Liver (tissue), 9 donors: Measurements from ENCODE around the gene IWS1. TPM values are rescaled to one million over a fixed set of nuclear protein-coding genes. Genes with fewer than 3 reads are reported as not detected.

Experiments
- DNase-seq: peaks from one replicate; pipeline ENCODE4 v3.0.0-alpha.2; 2017; ENCODE audit warnings: low spot score
- H3K27ac ChIP-seq, 2 donors: one replicate each; pipeline ENCODE4 v1.7.0; 2013; ENCODE audit warnings: inconsistent platforms in 2 of 2, low read length in 2 of 2, control low read depth in 1 of 2, low read depth in 1 of 2, mild to moderate bottlenecking in 1 of 2
- H3K27me3 ChIP-seq, 4 donors: one replicate each; pipeline versions ENCODE4 v1.6.1 to v1.7.0; 2013; ENCODE audit warnings: low read length in 3 of 4, inconsistent platforms in 1 of 4, mild to moderate bottlenecking in 1 of 4, moderate library complexity in 1 of 4; ENCODE audit not compliant: control insufficient read depth in 4 of 4, insufficient read depth in 4 of 4
- H3K36me3 ChIP-seq, 4 donors: one replicate each; pipeline versions ENCODE4 v1.6.1 to v1.7.0; 2013; ENCODE audit warnings: low read length in 3 of 4, mild to moderate bottlenecking in 3 of 4, low read depth in 1 of 4, moderate library complexity in 1 of 4; ENCODE audit not compliant: control insufficient read depth in 4 of 4, insufficient read depth in 3 of 4
- H3K4me1 ChIP-seq, 4 donors: one replicate each; pipeline versions ENCODE4 v1.6.1 to v1.7.0; 2013; ENCODE audit warnings: low read length in 3 of 4, mild to moderate bottlenecking in 3 of 4, moderate library complexity in 1 of 4; ENCODE audit not compliant: control insufficient read depth in 4 of 4, insufficient read depth in 4 of 4
- H3K4me3 ChIP-seq, 3 donors: one replicate each; pipeline versions ENCODE4 v1.6.1 to v1.7.0; 2013; ENCODE audit warnings: low read length in 3 of 3, control low read depth in 1 of 3, low read depth in 1 of 3, mild to moderate bottlenecking in 1 of 3
- H3K9ac ChIP-seq, 2 donors: one replicate each; pipeline ENCODE4 v1.7.0; 2013; ENCODE audit warnings: low read length in 2 of 2, mild to moderate bottlenecking in 2 of 2, moderate library complexity in 2 of 2, control low read depth in 1 of 2, low read depth in 1 of 2
- H3K9me3 ChIP-seq, 4 donors: one replicate each; pipeline versions ENCODE4 v1.6.1 to v1.7.0; 2013; ENCODE audit warnings: low read length in 3 of 4; ENCODE audit not compliant: control insufficient read depth in 4 of 4
- CTCF ChIP-seq: fragments of 150-350 bp; IDR thresholded peaks from 2 replicates; pipeline ENCODE4 v1.5.1; 2017; ENCODE audit warnings: improper control_type of control experiment, low read depth, low read length; ENCODE audit not compliant: missing input control
- EGR1 ChIP-seq, 2 donors: IDR thresholded peaks; 2 replicates each; pipeline ENCODE4 v1.6.1; 2016 to 2018; ENCODE audit warnings: antibody characterized with exemption in 2 of 2, low read depth in 2 of 2
- FOXA1 ChIP-seq: IDR thresholded peaks from 2 replicates; pipeline ENCODE4 v1.6.1; 2016; ENCODE audit warnings: antibody characterized with exemption
- FOXA2 ChIP-seq: IDR thresholded peaks from 2 replicates; pipeline ENCODE4 v1.6.1; 2016; ENCODE audit warnings: antibody characterized with exemption
- GABPA ChIP-seq, 2 donors: IDR thresholded peaks in 1 of 2; conservative IDR thresholded peaks in 1 of 2; 2 replicates each; pipeline ENCODE4 v1.6.1; 2016; ENCODE audit warnings: antibody characterized with exemption in 2 of 2, mild to moderate bottlenecking in 1 of 2, moderate library complexity in 1 of 2
- HNF4A ChIP-seq, 2 donors: conservative IDR thresholded peaks; 2 replicates each; pipeline ENCODE4 v1.6.1; 2016; ENCODE audit warnings: antibody characterized with exemption in 2 of 2, mild to moderate bottlenecking in 2 of 2
- HNF4G ChIP-seq: IDR thresholded peaks from 2 replicates; pipeline ENCODE4 v1.6.1; 2016; ENCODE audit warnings: antibody characterized with exemption
- JUND ChIP-seq, 2 donors: IDR thresholded peaks; 2 replicates each; pipeline ENCODE4 v1.6.1; 2016; ENCODE audit warnings: antibody characterized with exemption in 2 of 2
- NR2F2 ChIP-seq: IDR thresholded peaks from 2 replicates; pipeline ENCODE4 v1.6.1; 2016; ENCODE audit warnings: antibody characterized with exemption
- RAD21 ChIP-seq, 2 donors: IDR thresholded peaks; 2 replicates each; pipeline ENCODE4 v1.6.1; 2016; ENCODE audit warnings: antibody characterized with exemption in 2 of 2, mild to moderate bottlenecking in 2 of 2
- RXRA ChIP-seq, 2 donors: IDR thresholded peaks; 2 replicates each; pipeline ENCODE4 v1.6.1; 2017 to 2018; ENCODE audit warnings: antibody characterized with exemption in 2 of 2, mild to moderate bottlenecking in 1 of 2
- SP1 ChIP-seq: IDR thresholded peaks from 2 replicates; pipeline ENCODE4 v1.6.1; 2018; ENCODE audit warnings: antibody characterized with exemption, mild to moderate bottlenecking
- TAF1 ChIP-seq: conservative IDR thresholded peaks from 2 replicates; pipeline ENCODE4 v1.6.1; 2016; ENCODE audit warnings: antibody characterized with exemption, mild to moderate bottlenecking
- YY1 ChIP-seq: IDR thresholded peaks from 2 replicates; pipeline ENCODE4 v1.6.1; 2016; ENCODE audit warnings: antibody characterized with exemption, mild to moderate bottlenecking
- WGBS: extraction: QIAGEN DNeasy Blood & Tissue Kit; methylation state at CpG from one replicate; pipeline ENCODE4 v1.1.7; 2013; 5-methylcytosine and 5-hydroxymethylcytosine counted together
- polyA plus RNA-seq, 2 donors: library from polyadenylated mRNA; stranded (reverse) in 1 of 2; unstranded in 1 of 2; fragments of 200-250 nt in 1 of 2; fragments of >200 nt in 1 of 2; fragmentation: Nextera tagmentation in 1 of 2; extraction: Ambion mirVana in 1 of 2; gene quantifications; one replicate each; pipeline versions ENCODE4 v1.2.1 to v1.2.3, GENCODE V29; 2013 to 2015
- total RNA-seq, 2 donors: library from RNA; depleted of rRNA; stranded (reverse); fragments of >200 nt; gene quantifications; one replicate each; pipeline ENCODE4 v1.2.3, GENCODE V29; 2014
- TF ChIP-seq, protein P1 (sequence below): IDR thresholded peaks from 2 replicates; pipeline ENCODE4 v1.6.1; 2016; ENCODE audit warnings: antibody characterized with exemption
- TF ChIP-seq, protein P2 (sequence below): IDR thresholded peaks from 2 replicates; pipeline ENCODE4 v1.6.1; 2016; ENCODE audit warnings: antibody characterized with exemption
- TF ChIP-seq, protein P3 (sequence below): IDR thresholded peaks from 2 replicates; pipeline ENCODE4 v1.6.1; 2016; ENCODE audit warnings: antibody characterized with exemption, mild to moderate bottlenecking
- TF ChIP-seq, protein P4 (sequence below): IDR thresholded peaks from 2 replicates; pipeline ENCODE4 v1.6.1; 2016; ENCODE audit warnings: antibody characterized with exemption
- donor health status: healthy.
- donor health status: healthy.
- donor health status: healthy.
- donor health status: healthy.
- donor health status: healthy.

The IWS1 gene
- total and polyA plus RNA-seq, 4 donors = 13.0 to 28.9 (median 22.8) TPM

DNA sequence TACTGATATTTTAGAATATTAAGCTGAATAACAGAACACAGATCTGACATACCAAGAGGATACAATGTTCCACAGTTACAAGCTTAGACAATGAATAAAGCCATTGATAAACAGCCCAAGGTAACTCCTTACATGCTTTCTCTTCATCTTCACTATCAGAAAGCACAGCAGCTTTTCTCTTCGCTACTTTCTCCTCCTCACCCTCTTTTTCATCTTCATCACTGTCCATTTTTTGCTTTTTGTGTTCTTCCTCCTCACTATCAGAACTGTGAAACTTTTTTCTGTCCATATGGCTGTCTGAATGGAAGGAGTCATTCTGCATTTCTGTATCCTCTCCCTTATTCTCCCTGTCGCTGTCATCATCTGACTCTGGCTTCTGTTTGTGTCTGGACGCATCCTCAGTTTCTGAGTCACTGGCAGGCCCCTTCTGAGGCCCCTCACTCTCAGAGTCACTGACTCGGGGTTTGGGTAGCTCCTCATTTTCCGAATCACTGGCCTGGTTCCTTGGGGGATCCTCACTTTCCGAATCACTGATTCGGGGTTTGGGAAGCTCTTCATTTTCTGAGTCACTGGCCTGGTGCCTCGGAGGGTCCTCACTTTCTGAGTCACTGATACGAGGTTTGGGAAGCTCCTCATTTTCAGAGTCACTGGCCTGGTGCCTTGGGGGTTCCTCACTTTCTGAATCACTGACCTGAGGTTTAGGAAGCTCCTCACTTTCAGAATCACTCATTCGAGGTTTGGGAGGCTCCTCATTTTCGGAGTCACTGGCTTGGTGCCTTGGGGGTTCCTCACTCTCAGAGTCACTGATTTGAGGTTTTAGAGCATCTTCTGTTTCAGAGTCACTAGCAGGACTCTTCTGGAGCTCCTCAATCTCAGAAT, 21.5 kb downstream of the IWS1 start:
- no peak for DNase-seq
- no peaks in the 10 kb centered on the region for H3K9me3 ChIP-seq
- H3K36me3 ChIP-seq = peaks cover 7 to 55% (median 43%) of the 10 kb centered on the region in 4 donors
- TF ChIP-seq JUND (IDR thresholded peaks at IDR 0.05) (no peak), GABPA (IDR thresholded peaks at IDR 0.05 in 1 of 2, conservative IDR thresholded peaks at IDR 0.05 in 1 of 2) (no peak), NR2F2 (no peak), RXRA (IDR thresholded peaks at IDR 0.05) (no peak), RAD21 (IDR thresholded peaks at IDR 0.05) (no peak), FOXA1 (no peak), YY1 (no peak), SP1 (no peak), TAF1 (no peak), CTCF (no peak), HNF4A (conservative IDR thresholded peaks at IDR 0.05) (no peak), EGR1 (IDR thresholded peaks at IDR 0.05; ENCODE audit: low read depth in 2 of 2) (no peak), FOXA2 (no peak), HNF4G (no peak)
- TF ChIP-seq, protein P1, sequence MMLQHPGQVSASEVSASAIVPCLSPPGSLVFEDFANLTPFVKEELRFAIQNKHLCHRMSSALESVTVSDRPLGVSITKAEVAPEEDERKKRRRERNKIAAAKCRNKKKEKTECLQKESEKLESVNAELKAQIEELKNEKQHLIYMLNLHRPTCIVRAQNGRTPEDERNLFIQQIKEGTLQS = no peak
- TF ChIP-seq, protein P2, sequence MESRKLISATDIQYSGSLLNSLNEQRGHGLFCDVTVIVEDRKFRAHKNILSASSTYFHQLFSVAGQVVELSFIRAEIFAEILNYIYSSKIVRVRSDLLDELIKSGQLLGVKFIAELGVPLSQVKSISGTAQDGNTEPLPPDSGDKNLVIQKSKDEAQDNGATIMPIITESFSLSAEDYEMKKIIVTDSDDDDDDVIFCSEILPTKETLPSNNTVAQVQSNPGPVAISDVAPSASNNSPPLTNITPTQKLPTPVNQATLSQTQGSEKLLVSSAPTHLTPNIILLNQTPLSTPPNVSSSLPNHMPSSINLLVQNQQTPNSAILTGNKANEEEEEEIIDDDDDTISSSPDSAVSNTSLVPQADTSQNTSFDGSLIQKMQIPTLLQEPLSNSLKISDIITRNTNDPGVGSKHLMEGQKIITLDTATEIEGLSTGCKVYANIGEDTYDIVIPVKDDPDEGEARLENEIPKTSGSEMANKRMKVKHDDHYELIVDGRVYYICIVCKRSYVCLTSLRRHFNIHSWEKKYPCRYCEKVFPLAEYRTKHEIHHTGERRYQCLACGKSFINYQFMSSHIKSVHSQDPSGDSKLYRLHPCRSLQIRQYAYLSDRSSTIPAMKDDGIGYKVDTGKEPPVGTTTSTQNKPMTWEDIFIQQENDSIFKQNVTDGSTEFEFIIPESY = no peak
- TF ChIP-seq, protein P3, sequence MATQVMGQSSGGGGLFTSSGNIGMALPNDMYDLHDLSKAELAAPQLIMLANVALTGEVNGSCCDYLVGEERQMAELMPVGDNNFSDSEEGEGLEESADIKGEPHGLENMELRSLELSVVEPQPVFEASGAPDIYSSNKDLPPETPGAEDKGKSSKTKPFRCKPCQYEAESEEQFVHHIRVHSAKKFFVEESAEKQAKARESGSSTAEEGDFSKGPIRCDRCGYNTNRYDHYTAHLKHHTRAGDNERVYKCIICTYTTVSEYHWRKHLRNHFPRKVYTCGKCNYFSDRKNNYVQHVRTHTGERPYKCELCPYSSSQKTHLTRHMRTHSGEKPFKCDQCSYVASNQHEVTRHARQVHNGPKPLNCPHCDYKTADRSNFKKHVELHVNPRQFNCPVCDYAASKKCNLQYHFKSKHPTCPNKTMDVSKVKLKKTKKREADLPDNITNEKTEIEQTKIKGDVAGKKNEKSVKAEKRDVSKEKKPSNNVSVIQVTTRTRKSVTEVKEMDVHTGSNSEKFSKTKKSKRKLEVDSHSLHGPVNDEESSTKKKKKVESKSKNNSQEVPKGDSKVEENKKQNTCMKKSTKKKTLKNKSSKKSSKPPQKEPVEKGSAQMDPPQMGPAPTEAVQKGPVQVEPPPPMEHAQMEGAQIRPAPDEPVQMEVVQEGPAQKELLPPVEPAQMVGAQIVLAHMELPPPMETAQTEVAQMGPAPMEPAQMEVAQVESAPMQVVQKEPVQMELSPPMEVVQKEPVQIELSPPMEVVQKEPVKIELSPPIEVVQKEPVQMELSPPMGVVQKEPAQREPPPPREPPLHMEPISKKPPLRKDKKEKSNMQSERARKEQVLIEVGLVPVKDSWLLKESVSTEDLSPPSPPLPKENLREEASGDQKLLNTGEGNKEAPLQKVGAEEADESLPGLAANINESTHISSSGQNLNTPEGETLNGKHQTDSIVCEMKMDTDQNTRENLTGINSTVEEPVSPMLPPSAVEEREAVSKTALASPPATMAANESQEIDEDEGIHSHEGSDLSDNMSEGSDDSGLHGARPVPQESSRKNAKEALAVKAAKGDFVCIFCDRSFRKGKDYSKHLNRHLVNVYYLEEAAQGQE = no peak
- TF ChIP-seq, protein P4, sequence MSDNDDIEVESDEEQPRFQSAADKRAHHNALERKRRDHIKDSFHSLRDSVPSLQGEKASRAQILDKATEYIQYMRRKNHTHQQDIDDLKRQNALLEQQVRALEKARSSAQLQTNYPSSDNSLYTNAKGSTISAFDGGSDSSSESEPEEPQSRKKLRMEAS = no peak
- 94% methylated on average over 11 of the region's 11 CpGs for WGBS
- H3K4me3 ChIP-seq = no peak overlapping the region
- no peaks in the 10 kb centered on the region for H3K27me3 ChIP-seq
- peaks cover 0 to 14% (median 8%) of the 10 kb centered on the region in 4 donors for H3K4me1 ChIP-seq
- H3K27ac ChIP-seq = no peak overlapping the region
- no peak overlapping the region for H3K9ac ChIP-seq
